Activated naive CD4-positive, alpha-beta T cell treated with anti-CD3 and anti-CD28 coated beads, Interleukin-2, amount 10 ng/mL, durations not matched to agents 7 days and 5 days (primary cell): Measurements from ENCODE around the gene FLT1.

Experiments
- CTCF ChIA-PET: fragments of 350-600 bp; sonication (Branson Sonifier 250); formaldehyde crosslinking; loops from one replicate; lab custom pipeline; 2021; ENCODE audit warnings: antibody characterized with exemption; lab: Charles Lee
- DNase-seq: peaks from one replicate; pipeline ENCODE4 v3.0.0-alpha.2; 2020
- H3K27ac Mint-ChIP-seq: one replicate; pipeline ENCODE4 v1.8.0; 2021; ENCODE audit warnings: mild to moderate bottlenecking, moderate library complexity, mixed read lengths
- H3K27me3 Mint-ChIP-seq: one replicate; pipeline ENCODE4 v1.8.0; 2021; ENCODE audit warnings: mild to moderate bottlenecking, mixed read lengths
- H3K36me3 Mint-ChIP-seq: one replicate; pipeline ENCODE4 v1.8.0; 2021; ENCODE audit warnings: mixed read lengths
- H3K4me1 Mint-ChIP-seq: one replicate; pipeline ENCODE4 v1.8.0; 2021; ENCODE audit warnings: mixed read lengths
- H3K4me3 Mint-ChIP-seq: one replicate; pipeline ENCODE4 v1.8.0; 2021; ENCODE audit warnings: mild to moderate bottlenecking, moderate library complexity, mixed read lengths
- H3K9me3 Mint-ChIP-seq: one replicate; pipeline ENCODE4 v1.8.0; 2021; ENCODE audit warnings: mixed read lengths

Gene FLT1

DNA sequence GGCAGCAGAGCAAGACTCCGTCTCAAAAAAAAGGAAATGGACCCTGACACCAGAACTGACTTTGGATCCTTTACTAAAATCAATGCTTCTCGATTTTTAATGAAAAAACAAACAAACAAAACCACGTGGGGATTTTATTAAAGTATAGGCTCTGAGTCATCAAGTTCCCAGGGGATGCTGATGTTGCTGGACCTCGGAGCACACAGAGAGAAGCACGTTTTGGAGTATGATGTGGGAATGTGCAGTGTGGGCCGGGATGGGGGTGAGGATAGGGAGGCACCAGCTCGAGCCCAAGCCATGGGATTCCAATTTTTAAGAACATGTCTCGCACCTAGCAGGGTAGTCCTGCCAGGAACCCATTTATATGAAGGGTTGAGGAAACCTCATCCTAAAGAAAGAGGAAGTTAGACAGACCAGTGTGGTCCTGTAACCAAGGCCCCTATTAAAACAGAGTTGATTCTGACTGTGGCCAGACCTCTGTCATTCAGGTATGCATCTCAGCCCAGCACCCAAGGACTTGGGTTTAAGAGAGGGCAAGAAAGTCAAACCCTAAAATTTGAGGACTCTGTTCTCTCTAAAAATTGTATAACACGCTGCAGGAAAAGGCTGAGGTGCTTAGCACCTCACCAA lies 6.4 kb downstream of the FLT1 start:
- CTCF ChIA-PET = interaction anchor here (1.3 kb wide), 1 partner anchor 9 kb away, joined by 3 read pairs; no protein-coding TSS in a partner anchor
- H3K4me1 Mint-ChIP-seq = peaks cover 16% of the 10 kb centered on the region
- H3K27ac Mint-ChIP-seq = no peak overlapping the region
- no peaks in the 10 kb centered on the region for H3K9me3 Mint-ChIP-seq
- peaks cover 32% of the 10 kb centered on the region for H3K27me3 Mint-ChIP-seq
- DNase-seq = no peak
- no peaks in the 10 kb centered on the region for H3K36me3 Mint-ChIP-seq
- H3K4me3 Mint-ChIP-seq = no peak overlapping the region

DNA sequence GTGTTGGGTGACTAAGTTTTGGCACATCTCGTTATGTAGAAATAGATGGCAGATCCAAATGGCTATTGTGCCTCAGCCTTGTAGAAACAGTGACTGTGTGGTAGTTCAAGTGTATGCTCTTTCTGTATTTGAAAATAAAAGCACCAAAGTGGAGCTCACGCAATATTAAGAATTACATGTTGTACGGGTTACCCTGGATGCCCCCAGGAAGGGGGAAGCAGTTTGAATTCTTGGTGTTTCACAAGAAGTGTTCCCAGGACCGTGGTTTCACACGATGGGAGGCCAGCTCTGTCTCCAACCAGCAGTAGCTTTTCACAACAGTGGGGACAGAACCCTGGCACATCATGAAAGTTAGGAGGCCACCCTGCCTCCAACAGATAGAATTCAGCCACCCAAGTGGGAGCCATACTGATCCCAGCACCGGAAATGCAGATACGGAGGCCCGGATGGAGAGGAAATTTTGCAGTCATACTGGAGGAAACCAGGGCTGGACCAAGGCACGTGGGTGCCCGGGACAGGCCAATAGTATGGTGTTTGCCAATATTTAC lies 8.9 kb downstream of the FLT1 start:
- peaks cover 24% of the 10 kb centered on the region for H3K27me3 Mint-ChIP-seq
- DNase-seq = no peak
- peaks cover 6% of the 10 kb centered on the region for H3K4me1 Mint-ChIP-seq
- no peak overlapping the region for H3K27ac Mint-ChIP-seq
- no peaks in the 10 kb centered on the region for H3K9me3 Mint-ChIP-seq
- H3K36me3 Mint-ChIP-seq = no peaks in the 10 kb centered on the region
- no peak overlapping the region for H3K4me3 Mint-ChIP-seq
- CTCF ChIA-PET = no interaction called here

DNA sequence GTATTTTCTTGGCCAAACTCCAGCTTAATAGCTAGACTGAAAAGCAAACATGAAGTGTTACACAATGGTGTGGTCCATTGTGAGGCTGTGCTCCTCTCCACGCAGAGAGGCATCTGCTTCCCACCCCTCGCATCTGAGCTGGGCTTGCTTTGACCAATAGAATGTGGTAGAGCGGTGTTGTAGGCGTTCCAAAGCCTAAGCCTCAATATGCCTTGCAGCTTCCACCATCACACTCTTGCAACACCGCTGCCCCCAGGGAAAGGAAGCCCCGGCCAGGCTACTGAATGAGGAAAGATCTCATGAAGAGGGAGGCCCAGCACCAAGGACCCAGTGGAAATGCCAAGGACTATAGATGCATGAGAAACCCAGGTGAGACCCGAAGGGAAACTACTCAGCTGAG lies 9.4 kb downstream of the FLT1 start:
- CTCF ChIA-PET = no interaction called here
- H3K27ac Mint-ChIP-seq = no peak overlapping the region

DNA sequence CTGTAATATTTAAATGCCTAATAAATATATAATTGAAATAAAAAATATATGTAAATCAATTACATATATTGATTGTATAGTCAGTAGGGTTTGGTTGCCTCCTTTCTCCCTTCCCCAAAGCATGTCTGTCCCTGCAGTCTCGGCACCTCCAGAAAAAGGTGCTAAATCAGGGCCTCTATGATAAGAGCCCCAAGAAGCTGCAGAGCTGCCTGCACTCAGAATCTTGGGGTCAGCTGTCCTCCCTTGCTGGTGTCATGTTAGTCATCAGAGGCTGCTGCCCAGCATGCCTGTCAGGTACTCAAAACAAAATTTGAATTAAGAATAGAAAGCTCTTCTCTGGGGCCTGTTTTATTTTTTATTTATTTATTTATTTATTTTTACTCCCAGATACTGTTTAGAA lies 9.8 kb downstream of the FLT1 start:
- peaks cover 20% of the 10 kb centered on the region for H3K27me3 Mint-ChIP-seq
- no peak overlapping the region for H3K4me3 Mint-ChIP-seq
- no peaks in the 10 kb centered on the region for H3K36me3 Mint-ChIP-seq
- H3K4me1 Mint-ChIP-seq = peaks cover 10% of the 10 kb centered on the region
- H3K27ac Mint-ChIP-seq = no peak overlapping the region
- CTCF ChIA-PET = no interaction called here
- no peaks in the 10 kb centered on the region for H3K9me3 Mint-ChIP-seq
- no peak for DNase-seq

More for the DNA sequence above, 9.4 kb downstream of the FLT1 start:
- no peak for DNase-seq
- H3K27me3 Mint-ChIP-seq = peaks cover 24% of the 10 kb centered on the region
- no peak overlapping the region for H3K4me3 Mint-ChIP-seq
- H3K36me3 Mint-ChIP-seq = no peaks in the 10 kb centered on the region
- H3K9me3 Mint-ChIP-seq = no peaks in the 10 kb centered on the region
- peaks cover 9% of the 10 kb centered on the region for H3K4me1 Mint-ChIP-seq

DNA sequence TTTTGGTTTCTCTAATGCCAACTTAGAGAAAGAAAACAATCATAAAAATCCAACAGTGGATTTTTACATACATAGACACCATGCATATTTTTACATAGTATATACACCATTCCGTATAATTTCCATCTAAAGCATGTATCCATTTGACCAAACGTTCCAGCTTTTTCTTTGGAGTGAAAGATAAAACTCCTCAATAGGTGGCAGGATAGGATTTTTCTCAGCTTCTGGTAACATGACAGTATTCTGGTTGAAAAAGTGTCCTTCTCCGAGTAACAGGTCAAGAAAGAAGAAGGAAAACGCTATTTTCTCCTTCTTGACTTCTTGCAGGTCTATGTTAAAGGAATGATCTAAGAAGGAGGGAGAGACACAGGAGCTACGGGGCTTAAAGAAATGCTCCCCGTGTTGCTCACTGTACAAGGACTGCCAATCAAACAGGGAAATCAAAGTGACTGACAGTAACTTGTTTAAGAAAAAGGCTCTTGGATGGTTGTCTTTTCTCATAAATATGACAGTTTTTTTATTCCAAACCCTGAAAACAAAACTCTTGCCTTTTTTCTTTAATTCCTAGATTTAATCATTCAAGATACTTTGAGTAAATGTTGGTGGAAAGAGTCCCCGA lies 11.5 kb downstream of the FLT1 start:
- H3K27me3 Mint-ChIP-seq = peaks cover 13% of the 10 kb centered on the region
- CTCF ChIA-PET = no interaction called here
- no peak overlapping the region for H3K27ac Mint-ChIP-seq
- no peaks in the 10 kb centered on the region for H3K9me3 Mint-ChIP-seq
- H3K36me3 Mint-ChIP-seq = no peaks in the 10 kb centered on the region
- no peak for DNase-seq
- H3K4me1 Mint-ChIP-seq = peaks cover 8% of the 10 kb centered on the region
- no peak overlapping the region for H3K4me3 Mint-ChIP-seq

DNA sequence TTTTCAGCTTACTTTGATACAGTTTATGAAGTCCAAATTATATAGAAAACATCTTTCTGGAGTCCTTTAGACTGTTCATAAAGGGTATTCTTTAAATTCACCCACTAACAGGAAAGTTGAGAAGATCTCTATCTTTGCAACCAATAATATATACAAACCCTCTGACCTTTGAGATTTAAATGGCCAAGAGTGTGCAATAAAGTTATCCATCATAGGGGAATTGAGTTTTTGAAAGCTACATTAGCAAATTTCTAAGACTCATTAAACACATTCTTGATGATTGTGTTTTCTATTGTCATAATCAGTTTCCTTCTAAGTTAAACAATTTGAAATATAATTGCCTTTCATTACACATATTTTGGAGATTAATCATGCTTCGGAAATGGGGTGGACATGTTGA lies 15.9 kb downstream of the FLT1 start:
- no peak for DNase-seq
- no peak overlapping the region for H3K4me3 Mint-ChIP-seq
- H3K9me3 Mint-ChIP-seq = no peaks in the 10 kb centered on the region
- peaks cover 8% of the 10 kb centered on the region for H3K4me1 Mint-ChIP-seq
- no peaks in the 10 kb centered on the region for H3K36me3 Mint-ChIP-seq
- no peak overlapping the region for H3K27ac Mint-ChIP-seq
- H3K27me3 Mint-ChIP-seq = peaks cover 7% of the 10 kb centered on the region
- CTCF ChIA-PET = no interaction called here

DNA sequence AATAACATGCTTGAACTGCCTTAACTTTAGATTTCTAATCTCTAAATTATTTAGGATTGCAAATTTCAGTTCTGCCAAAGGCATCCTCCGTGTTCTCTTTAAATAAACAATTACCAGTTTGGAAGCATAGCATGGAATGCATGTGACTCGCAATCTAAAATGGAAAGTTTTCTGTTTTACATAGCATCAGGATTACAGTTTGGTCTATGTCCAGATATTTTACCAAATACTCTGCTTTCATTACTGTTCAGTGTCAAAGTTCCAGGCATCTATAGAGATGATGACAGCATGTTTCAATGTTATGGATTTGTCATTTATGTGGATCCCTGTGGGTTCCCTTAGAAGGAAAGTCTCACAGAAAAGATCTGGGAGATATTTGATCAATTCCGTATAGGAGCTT lies 16.8 kb downstream of the FLT1 start:
- peaks cover 8% of the 10 kb centered on the region for H3K4me1 Mint-ChIP-seq
- H3K9me3 Mint-ChIP-seq = no peaks in the 10 kb centered on the region
- H3K27me3 Mint-ChIP-seq = peaks cover 4% of the 10 kb centered on the region
- H3K4me3 Mint-ChIP-seq = no peak overlapping the region
- H3K27ac Mint-ChIP-seq = no peak overlapping the region
- no peaks in the 10 kb centered on the region for H3K36me3 Mint-ChIP-seq
- CTCF ChIA-PET = no interaction called here
- DNase-seq = no peak

DNA sequence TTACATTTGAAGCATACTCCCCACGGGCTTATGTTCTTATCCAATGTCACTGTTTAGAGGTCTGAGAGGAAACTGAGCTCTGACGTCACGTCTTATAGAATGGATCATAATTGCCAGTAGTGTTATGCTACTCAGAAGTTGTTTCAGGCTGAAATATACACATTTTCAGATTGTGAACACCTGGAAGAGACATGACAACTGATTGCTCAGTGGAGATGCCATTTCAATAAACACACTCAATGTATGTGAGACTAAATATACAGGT lies 17.3 kb downstream of the FLT1 start:
- CTCF ChIA-PET = no interaction called here
- Mint-ChIP-seq H3K27ac (no peak overlapping the region), H3K4me3 (no peak overlapping the region), H3K36me3 (no peaks in the 10 kb centered on the region), H3K4me1 (peaks cover 8% of the 10 kb centered on the region), H3K9me3 (no peaks in the 10 kb centered on the region), H3K27me3 (peaks cover 4% of the 10 kb centered on the region)
- no peak for DNase-seq

DNA sequence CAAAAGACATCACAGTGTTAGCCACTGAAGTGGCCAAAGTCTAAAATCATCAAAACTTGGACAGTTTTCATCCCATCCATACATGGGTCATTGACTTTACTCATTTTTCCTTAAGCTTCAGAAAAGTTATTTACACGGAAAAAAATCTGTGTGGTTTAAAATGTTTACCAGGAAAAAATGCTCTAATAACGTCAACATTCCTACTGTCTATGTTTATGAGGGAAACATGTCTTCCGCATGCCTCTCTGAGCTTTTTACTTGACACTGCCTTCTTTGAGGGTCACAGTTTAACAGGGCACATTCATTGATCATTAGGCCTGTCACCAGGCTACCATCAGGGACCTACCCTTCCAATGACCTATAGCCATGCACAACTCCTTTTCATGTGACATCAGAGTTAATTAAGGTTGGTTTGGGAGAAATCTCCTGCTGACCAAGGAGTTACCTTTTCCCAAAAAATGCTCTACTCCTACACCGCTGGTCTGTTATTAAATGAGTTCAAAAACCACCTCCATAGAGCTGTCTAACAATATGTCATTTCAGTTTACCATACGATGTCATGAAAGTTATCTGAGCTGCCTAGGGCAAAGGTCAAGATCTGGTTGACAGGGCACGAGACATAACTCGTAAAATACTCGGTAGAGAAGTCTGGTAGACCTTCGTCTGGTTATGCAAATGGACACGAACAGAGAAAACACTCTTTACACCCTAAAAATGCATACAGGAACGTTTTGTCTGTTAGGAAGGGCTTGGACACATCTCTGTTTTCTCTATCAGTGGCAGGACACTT lies 17.8 kb downstream of the FLT1 start:
- peaks cover 8% of the 10 kb centered on the region for H3K4me1 Mint-ChIP-seq
- H3K4me3 Mint-ChIP-seq = no peak overlapping the region
- no peak for DNase-seq
- H3K27ac Mint-ChIP-seq = no peak overlapping the region
- H3K9me3 Mint-ChIP-seq = no peaks in the 10 kb centered on the region
- H3K36me3 Mint-ChIP-seq = no peaks in the 10 kb centered on the region
- CTCF ChIA-PET = no interaction called here
- peaks cover 4% of the 10 kb centered on the region for H3K27me3 Mint-ChIP-seq

DNA sequence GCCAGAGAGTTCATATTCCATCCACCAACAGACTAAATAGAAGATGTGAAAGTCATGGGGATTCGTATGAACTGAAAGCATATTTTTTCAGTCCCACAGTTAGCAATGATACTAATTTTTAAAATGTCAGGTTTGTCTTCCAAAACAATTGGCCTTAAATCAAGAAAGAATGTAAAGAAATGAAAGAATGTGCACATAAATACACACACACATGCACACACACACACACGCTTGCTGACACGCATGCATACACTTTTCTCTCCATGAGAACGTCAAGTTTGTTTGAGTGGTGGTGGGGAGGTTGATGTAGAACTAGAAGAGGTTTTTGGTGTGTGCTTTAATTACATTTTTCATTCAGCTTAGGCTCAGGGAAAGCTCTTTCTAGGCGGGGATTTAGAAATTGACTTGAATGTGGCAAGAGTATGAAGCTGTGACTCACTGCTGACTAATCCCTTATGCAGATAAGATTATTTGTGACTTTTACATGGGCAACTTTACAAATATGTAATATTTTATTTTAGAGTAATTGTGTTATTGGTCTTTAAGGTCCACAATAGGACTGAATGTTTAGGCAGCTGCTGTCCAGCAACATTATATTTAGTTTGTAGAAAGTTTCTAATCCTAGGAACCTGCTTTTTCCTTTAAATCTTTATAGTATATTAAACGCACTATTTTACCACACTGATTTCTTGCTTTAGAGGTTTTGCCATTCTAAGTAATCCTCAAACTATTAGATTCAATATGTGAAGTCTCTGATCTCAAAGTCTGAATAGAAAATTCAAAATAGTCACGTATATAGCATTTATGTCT lies 18.8 kb downstream of the FLT1 start:
- H3K4me3 Mint-ChIP-seq = no peak overlapping the region
- CTCF ChIA-PET = interaction anchor here (0.6 kb wide), 1 partner anchor 70 kb away, joined by 3 read pairs; no protein-coding TSS in a partner anchor
- no peak overlapping the region for H3K27ac Mint-ChIP-seq
- no peak for DNase-seq
- H3K27me3 Mint-ChIP-seq = peaks cover 4% of the 10 kb centered on the region
- peaks cover 5% of the 10 kb centered on the region for H3K4me1 Mint-ChIP-seq
- no peaks in the 10 kb centered on the region for H3K36me3 Mint-ChIP-seq
- no peaks in the 10 kb centered on the region for H3K9me3 Mint-ChIP-seq

DNA sequence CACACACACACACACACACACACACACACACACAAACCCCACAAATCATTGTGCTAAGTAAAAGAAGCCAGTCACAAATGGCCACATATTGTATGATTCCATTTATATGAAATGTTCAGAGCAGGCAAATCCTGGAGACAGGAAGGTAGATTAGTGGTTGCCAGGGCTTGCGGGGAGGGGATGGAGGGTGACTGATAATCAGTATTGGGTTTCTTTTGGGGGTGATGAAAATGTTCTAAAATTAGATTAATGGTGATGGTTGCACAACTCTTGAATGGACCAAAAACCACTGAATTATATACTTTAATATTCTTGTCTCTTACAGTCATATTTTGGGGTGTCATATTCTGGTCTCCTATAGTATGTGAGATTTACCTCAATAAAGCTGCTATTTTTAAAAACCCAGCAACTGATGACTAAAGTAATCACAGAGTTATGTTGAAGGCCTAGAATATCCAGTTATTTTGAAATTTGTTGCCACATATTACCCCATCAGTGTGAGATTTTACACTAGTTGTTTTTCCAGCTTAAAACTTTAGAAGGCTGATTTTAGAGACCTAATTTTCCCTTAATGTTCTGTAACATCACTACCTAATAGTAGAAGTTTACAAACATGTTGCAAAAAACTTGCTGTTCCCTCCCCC lies 20.3 kb downstream of the FLT1 start:
- DNase-seq = no peak
- Mint-ChIP-seq H3K27ac (no peak overlapping the region), H3K4me3 (no peak overlapping the region), H3K27me3 (peaks cover 4% of the 10 kb centered on the region), H3K9me3 (no peaks in the 10 kb centered on the region), H3K4me1 (no peaks in the 10 kb centered on the region), H3K36me3 (no peaks in the 10 kb centered on the region)
- CTCF ChIA-PET = no interaction called here

DNA sequence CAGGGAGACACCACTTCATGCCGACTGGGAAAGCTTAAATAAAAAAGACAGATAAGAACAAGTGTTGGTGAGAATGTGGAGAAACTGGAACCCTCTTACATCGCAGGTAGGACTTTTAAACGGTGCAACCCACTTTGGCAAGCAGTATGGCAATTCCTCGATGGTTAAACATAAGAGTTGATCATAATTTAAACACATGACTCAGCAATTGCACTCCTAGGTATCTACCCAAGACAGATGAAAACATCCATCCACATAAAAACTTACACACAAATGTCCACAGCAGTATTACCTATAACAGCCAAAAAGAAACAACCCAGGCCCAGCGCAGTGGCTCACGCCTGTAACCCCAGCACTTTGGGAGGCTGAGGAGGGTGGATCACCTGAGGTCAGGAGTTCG lies 21.9 kb downstream of the FLT1 start:
- CTCF ChIA-PET = no interaction called here
- Mint-ChIP-seq H3K4me1 (no peaks in the 10 kb centered on the region), H3K4me3 (no peak overlapping the region), H3K27me3 (peaks cover 4% of the 10 kb centered on the region), H3K9me3 (no peaks in the 10 kb centered on the region), H3K36me3 (no peaks in the 10 kb centered on the region), H3K27ac (no peak overlapping the region)
- DNase-seq = no peak

DNA sequence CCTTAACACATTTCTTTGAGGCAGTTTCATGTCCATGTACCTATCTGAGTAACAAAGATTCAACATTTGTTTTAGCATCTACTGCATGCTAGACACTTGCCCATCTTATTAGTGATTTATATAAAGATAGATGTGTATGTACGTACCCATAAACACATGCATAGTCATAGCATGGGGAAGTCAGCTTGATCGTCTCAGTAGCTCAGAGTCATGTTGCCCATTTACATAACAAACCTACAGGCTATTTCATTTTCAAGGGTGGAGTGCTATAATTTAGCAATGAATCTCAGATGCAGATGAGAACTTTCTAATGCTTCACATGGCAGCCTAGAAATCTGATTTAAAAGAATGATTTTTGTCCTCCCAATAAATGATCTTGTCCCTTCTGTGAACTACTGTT lies 23.5 kb downstream of the FLT1 start:
- DNase-seq = no peak
- CTCF ChIA-PET = no interaction called here
- no peak overlapping the region for H3K4me3 Mint-ChIP-seq
- no peaks in the 10 kb centered on the region for H3K9me3 Mint-ChIP-seq
- H3K4me1 Mint-ChIP-seq = no peaks in the 10 kb centered on the region
- H3K27ac Mint-ChIP-seq = no peak overlapping the region
- H3K27me3 Mint-ChIP-seq = peaks cover 4% of the 10 kb centered on the region
- no peaks in the 10 kb centered on the region for H3K36me3 Mint-ChIP-seq

DNA sequence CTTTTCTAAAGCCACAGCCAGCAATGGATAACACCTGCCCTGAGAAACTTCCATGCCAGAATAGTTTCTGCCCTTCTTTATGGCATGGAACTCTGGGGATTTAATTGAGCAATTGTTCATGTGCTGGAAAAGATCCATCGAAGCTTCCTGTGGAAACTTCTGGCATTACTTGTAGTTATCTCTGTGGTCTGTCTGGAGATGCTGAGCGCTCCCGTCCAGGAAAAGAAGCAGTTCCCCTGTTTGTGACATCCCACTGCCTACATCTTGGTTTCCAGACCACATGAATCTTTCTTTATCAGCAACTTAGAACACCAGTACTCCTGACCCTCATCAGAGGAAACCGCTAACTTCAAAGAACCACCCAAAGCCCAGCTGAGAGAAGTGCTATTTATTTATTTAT lies 24.6 kb downstream of the FLT1 start:
- Mint-ChIP-seq H3K27ac (no peak overlapping the region), H3K4me3 (no peak overlapping the region), H3K9me3 (no peaks in the 10 kb centered on the region), H3K36me3 (no peaks in the 10 kb centered on the region), H3K4me1 (no peaks in the 10 kb centered on the region), H3K27me3 (peaks cover 4% of the 10 kb centered on the region)
- no peak for DNase-seq
- CTCF ChIA-PET = interaction anchor here (0.9 kb wide), 1 partner anchor 25 kb away, joined by 3 read pairs; the partner anchor contains the start of gene FLT1
